T-helper 1 cell treated with Interleukin-12 subunit alpha and Interleukin-12 subunit beta and Interleukin-4 antibody, amounts not matched to agents 30 μg/mL and 1 μg/mL, for 36 hours (primary cell): ENCODE measurements around the gene RANGAP1.

Experiments used
- H3K27ac Mint-ChIP-seq: one replicate; pipeline ENCODE4 v1.8.0; 2021; ENCODE audit warnings: mild to moderate bottlenecking, mixed read lengths
- H3K27me3 Mint-ChIP-seq: one replicate; pipeline ENCODE4 v1.8.0; 2021; ENCODE audit warnings: low read depth, mixed read lengths
- H3K36me3 Mint-ChIP-seq: one replicate; pipeline ENCODE4 v1.8.0; 2021; ENCODE audit warnings: low read depth, mixed read lengths
- H3K4me1 Mint-ChIP-seq: one replicate; pipeline ENCODE4 v1.8.0; 2021; ENCODE audit warnings: low read depth, mixed read lengths
- H3K4me3 Mint-ChIP-seq: one replicate; pipeline ENCODE4 v1.8.0; 2021; ENCODE audit warnings: mild to moderate bottlenecking, moderate library complexity, mixed read lengths
- H3K9me3 Mint-ChIP-seq: one replicate; pipeline ENCODE4 v1.8.0; 2021; ENCODE audit warnings: mixed read lengths

RANGAP1 gene

DNA sequence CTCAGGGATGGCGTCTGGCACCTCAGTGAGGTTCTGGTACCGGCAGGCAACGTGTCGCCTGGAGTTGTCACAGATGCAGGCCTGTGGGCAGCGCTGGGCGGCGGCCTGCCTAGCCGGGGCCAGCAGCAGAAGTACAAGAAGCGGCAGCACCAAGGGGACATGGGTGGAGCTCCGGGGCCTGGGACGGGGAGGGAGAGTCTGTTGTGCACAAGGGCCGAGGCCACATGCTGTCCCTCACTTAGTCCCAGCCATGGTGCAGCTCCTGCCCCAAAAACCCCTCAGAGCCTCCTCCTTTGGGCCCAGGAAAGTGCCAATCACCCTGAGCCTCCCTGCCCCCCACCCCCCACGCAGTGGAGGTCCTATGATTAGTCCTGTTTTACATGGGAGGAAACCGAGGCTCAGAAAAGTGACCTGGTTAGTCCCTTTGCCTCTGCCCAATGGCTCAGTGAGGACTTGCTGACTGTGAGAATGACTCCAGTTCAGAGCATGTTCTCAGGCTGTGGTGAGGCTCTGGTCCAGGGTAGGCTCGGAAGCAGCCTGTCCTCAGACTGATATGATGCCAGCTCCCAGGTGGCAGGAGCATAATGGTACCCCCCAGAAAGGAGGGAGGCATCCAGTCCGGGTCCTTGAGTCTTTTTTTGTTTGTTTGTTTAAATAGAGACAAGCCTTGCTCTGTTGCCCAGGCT lies 46.4 kb downstream of the RANGAP1 start:
- Mint-ChIP-seq H3K36me3 (peaks cover 3% of the 10 kb centered on the region), H3K4me1 (peaks cover 4% of the 10 kb centered on the region), H3K27me3 (peaks cover 4% of the 10 kb centered on the region), H3K4me3 (peak overlapping the region; percentile 60), H3K9me3 (no peaks in the 10 kb centered on the region), H3K27ac (no peak overlapping the region)

DNA sequence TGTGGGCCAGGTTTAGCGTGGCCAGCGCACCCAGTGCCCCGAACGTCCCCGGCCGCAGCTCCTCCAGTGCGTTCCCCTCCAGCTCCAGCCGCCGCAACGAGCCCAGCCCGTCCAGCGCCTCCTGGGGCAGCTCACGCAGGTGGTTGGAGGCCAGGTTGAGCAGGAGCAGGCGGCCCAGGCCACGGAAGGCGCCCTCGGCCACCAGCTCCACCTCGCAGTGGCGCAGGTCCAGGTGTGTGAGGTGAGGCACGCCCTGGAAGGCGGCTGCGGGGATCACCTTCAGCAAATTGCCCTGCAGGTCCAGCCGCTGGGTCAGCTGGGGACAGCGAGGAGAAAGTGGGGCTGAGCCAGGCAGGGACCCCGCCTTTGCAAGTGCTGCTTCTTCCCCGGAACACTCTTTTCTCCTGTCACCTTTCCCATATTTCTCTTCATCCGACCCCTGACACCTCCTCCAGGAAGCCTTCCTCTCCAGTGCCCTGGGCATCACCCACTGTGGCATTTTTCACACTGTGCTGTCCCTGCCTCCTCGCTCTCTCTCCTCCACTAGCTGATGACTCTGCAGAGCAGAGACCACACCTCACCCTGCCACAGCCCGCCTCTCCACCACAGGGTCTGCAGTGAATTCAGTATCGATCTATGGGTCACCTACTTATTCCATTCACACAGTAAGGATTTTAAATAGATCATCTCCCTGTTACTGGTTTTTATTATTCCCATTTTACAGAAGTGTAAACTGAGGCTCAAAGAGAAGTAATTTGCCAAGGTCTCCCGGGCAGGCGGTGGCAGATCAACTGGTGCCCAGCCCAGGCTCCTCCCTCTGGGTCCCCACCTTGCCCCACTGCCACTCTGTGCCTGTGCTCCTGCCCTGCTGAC lies 47.2 kb downstream of the RANGAP1 start:
- H3K27ac Mint-ChIP-seq, result peak overlapping the region; percentile 38
- no peaks in the 10 kb centered on the region for H3K9me3 Mint-ChIP-seq
- H3K27me3 Mint-ChIP-seq, result peaks cover 4% of the 10 kb centered on the region
- peaks cover 3% of the 10 kb centered on the region for H3K36me3 Mint-ChIP-seq
- H3K4me1 Mint-ChIP-seq, result peaks cover 4% of the 10 kb centered on the region
- peak overlapping the region; percentile 60 for H3K4me3 Mint-ChIP-seq

DNA sequence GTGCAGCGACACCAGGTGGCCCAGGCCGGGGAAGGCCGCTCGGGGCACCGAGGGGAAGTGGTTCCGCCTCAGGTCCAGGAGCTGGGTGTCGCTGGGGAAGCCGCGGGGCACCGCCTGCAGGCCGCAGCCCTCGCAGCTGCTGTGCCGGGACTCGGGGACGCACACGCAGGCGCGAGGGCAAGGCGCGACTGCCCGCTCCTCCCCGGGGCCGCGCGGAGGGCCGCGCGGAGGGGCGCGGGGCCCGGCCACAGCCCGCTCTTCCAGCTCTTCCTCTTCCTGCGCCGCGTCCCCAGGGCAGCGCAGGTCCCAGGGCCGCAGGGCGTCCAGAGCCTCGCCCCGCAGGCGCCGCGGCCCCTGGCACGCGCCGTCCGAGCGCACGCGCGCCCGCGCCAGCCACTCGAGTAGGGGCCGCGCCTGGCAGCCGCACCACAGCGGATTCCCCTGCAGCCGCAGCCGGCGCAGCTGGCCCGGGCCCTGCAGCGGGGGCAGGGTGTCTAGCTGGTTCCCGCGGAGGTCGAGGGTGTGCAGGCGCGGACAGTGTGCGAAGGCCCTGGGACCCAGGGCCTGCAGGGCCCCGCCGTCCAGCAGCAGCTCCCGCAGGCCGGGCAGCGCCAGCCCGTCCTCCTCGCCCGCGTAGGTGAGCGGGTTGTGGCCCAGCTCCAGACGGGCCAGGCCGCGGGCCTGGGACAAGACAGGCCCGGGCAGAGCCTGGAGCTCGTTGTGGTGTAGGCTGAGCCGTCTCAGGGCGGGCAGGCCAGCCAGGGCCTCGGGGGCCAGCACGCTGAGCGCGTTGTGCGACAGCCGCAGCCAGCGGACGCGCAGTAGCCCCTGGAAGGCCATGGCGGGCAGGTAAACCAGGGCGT lies 48.0 kb downstream of the RANGAP1 start:
- H3K9me3 Mint-ChIP-seq, result no peaks in the 10 kb centered on the region
- no peak overlapping the region for H3K27ac Mint-ChIP-seq
- peaks cover 3% of the 10 kb centered on the region for H3K36me3 Mint-ChIP-seq
- peaks cover 4% of the 10 kb centered on the region for H3K27me3 Mint-ChIP-seq
- no peak overlapping the region for H3K4me3 Mint-ChIP-seq
- peaks cover 4% of the 10 kb centered on the region for H3K4me1 Mint-ChIP-seq

DNA sequence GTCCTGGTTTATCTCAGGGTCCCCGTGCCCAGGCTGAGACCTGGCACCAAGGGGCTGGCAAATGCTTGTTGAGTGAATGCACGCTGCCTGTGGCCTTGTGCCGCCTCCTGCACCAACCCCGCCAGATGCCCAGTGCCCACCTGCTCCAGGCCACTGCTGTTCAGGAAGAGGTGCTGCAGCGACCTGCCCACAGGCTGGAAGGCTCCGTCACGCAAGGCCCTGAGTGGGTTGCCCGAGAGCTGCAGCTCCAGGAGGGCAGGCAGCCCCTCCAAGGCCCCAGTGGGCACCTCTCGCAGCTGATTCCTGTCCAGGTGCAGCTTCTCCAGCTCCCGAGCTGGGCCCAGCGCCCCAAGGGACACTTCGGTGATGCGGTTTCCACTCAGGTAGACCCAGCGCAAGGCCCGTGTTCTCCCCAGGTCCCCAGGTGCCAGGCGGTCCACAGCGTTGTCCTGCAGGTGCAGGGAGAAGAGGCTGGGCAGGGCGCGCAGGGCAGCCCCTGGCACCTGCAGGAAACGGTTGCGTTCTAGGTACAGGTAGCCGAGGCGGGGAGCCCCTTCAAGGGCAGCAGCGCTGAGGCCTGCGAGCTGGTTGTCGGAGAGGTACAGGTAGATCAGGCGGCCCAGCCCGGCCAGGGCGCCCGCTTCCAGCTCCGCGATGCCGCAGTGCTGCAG lies 48.8 kb downstream of the RANGAP1 start:
- peak overlapping the region; percentile 69 for H3K4me3 Mint-ChIP-seq
- peaks cover 3% of the 10 kb centered on the region for H3K36me3 Mint-ChIP-seq
- peaks cover 4% of the 10 kb centered on the region for H3K4me1 Mint-ChIP-seq
- no peaks in the 10 kb centered on the region for H3K9me3 Mint-ChIP-seq
- H3K27me3 Mint-ChIP-seq, result peaks cover 4% of the 10 kb centered on the region
- H3K27ac Mint-ChIP-seq, result no peak overlapping the region

DNA sequence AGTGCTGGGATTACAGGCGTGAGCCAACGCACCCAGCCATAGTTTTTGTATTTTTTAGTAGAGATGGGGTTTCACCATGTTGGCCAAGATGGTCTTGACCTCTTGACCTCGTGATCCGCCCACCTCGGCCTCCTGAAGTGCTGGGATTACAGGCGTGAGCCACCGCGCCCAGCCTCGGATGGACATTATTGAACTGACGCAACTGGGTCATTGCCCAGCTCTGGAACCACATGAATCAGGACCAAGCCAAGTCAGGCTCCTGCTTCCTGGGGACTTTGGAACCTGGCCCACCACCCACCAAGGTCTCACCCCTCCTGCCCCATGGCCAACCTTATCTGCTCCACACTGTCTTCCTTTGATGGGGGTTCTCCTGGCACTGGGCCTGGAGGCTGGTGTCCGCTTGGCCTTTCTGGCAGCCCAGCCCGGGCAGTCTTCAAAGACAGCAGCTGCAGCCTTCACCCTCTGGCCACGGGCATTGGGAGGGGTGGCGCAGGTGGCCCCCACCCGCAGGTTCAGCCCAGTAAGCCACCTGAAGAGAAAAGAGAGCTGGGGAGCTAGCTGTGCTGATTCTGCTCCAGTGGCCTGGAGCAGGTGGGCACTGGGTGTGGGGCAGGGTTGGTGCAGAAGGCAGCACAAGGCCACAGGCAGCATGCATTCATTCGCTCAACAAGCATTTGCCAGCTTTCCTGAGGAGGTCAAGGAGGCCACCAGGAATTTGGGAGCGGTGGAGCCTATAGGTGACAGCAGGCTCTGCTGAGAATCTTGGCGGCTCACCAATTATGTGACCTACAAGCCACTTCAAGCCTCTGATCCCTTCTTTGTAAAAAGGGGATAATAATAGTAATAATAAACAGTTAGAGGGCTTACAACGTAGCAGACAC lies 50.9 kb downstream of the RANGAP1 start:
- Mint-ChIP-seq H3K27ac (no peak overlapping the region), H3K4me3 (no peak overlapping the region), H3K4me1 (peaks cover 4% of the 10 kb centered on the region), H3K36me3 (peaks cover 5% of the 10 kb centered on the region), H3K27me3 (peaks cover 4% of the 10 kb centered on the region), H3K9me3 (no peaks in the 10 kb centered on the region)

DNA sequence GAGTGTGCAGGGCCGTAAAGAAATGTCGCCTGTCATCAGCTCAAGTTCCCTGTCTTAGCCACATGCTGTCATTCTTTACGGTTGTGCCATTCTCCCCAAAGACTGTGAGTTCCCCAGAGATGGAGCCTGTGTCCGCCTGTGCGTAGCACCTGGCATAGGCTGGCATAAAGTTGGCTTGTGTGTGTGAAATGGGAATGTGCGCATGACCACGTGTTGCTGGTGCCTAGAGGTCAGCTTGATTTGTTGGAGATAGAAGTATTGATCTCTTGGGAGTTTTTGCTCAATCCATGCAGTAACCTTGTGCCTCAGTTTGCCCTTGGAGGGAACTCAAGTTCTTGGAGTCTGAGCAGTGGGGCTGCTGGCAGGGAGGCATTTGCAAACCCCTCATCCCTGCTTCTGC lies 54.6 kb downstream of the RANGAP1 start:
- H3K9me3 Mint-ChIP-seq, result no peaks in the 10 kb centered on the region
- no peaks in the 10 kb centered on the region for H3K27me3 Mint-ChIP-seq
- H3K4me3 Mint-ChIP-seq, result no peak overlapping the region
- H3K4me1 Mint-ChIP-seq, result no peaks in the 10 kb centered on the region
- H3K36me3 Mint-ChIP-seq, result peaks cover 6% of the 10 kb centered on the region
- no peak overlapping the region for H3K27ac Mint-ChIP-seq

DNA sequence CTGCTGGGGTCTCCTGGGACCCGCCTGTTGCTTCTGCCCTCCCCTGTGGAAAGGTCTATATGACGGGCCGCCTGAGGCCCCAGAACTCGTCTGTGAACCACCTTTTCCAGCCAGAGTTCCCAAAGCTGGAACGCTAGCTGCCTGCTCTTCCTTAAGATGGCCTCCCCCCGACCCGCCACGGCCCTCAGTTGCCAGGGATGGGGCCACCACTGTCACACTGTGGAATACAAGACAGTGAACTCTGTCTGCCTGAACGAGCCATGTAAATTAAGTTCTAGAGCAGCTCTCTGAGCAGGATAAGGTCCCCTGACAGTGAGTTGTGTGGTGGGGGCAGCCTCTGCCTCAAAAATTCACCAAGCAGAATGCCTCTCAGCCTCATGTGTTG lies 55.6 kb downstream of the RANGAP1 start:
- Mint-ChIP-seq H3K9me3 (no peaks in the 10 kb centered on the region), H3K27me3 (no peaks in the 10 kb centered on the region), H3K4me3 (no peak overlapping the region), H3K27ac (no peak overlapping the region), H3K36me3 (peaks cover 10% of the 10 kb centered on the region), H3K4me1 (no peaks in the 10 kb centered on the region)

DNA sequence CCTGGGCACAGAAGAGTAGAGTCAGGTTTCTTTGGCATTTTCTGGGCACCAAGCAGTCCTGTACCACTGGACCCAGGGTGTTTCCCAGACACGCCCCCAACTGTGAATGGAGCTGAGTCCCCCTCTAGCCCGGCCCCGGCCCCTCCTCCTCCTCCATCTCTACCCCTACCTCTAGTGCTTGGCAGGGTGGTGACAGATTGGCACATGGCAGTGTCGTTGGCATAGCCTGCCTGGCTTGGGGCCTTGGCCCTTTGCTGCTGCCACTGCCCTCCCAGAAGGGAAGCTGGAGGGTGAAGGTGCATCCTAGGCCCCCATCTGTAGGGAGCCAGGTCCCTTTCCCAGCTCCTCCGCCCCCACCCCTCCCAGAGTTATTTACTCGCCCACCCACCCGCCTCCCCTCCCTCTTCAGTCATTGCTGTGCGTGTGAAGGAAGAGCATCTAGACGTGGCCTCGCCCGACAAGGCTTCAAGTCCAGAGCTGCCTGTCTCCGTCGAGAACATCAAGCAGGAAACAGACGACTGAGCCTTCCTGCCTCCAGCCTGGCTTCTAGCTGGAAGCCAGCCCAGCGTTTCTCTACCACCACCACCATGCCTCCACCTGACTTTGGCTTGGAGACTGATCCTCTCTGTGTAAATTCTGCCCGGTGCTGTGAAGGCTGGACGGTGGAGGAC lies 56.1 kb downstream of the RANGAP1 start:
- peaks cover 12% of the 10 kb centered on the region for H3K36me3 Mint-ChIP-seq
- H3K4me3 Mint-ChIP-seq, result no peak overlapping the region
- no peaks in the 10 kb centered on the region for H3K9me3 Mint-ChIP-seq
- no peaks in the 10 kb centered on the region for H3K4me1 Mint-ChIP-seq
- H3K27ac Mint-ChIP-seq, result no peak overlapping the region
- no peaks in the 10 kb centered on the region for H3K27me3 Mint-ChIP-seq

DNA sequence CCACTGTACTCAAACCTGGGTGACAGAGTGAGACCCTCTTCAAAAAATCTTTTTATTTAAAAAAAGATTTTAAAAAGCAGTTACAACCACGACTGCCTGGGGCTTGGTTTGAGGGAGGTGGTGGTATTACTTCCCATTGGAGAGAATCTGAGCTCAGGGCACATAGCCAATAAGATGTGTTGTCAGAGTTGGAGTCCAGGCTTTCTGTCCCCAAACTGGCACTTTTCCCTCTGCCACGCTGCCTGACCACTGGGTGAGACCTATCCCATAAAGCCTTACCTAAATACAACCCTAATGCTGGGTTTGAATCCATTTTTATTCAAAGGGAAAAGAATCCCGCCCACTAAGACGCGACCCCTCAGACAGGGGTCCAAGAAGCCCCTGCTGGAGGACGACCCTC lies 56.8 kb downstream of the RANGAP1 start:
- Mint-ChIP-seq H3K27me3 (no peaks in the 10 kb centered on the region), H3K27ac (no peak overlapping the region), H3K36me3 (peaks cover 12% of the 10 kb centered on the region), H3K4me3 (no peak overlapping the region), H3K9me3 (no peaks in the 10 kb centered on the region), H3K4me1 (no peaks in the 10 kb centered on the region)

DNA sequence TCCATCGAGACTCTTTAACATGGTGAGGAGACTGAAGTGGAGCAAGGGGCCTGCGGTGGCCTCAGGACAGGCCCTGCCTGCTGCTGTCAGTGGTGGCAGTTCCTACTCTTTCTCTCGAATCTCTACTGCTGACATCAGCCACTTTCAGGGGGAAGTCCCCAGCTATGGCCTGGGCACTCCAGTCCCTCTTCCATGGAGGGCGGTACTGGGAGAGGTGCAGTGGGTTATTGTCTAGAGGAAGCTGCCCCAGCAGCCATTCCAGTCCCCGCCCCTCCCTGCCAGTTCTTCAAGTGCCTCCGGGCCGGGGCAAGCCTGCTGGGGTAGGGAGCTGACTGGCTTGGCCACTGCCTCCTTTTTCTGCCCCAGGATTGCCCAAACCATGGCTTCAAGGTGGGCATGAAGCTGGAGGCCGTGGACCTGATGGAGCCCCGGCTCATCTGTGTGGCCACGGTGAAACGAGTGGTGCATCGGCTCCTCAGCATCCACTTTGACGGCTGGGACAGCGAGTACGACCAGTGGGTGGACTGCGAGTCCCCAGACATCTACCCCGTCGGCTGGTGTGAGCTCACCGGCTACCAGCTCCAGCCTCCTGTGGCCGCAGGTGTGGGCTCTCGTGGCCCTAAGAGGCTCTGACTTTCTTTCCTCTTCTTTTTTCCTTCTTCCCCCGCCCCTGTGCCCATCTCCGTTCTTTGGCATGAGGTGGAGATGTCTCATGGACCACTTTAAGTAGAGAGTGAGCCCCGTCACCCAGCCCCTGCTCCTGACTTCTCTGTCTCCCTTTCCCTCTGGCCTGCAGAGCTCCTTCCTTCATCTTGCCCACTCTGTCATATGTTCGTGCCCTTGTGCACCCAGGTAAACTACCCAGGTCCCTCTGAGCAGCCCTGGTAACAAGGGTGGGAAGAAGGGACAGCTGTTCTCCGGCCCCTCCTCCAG lies 59.0 kb downstream of the RANGAP1 start:
- H3K9me3 Mint-ChIP-seq, result no peaks in the 10 kb centered on the region
- no peaks in the 10 kb centered on the region for H3K4me1 Mint-ChIP-seq
- H3K36me3 Mint-ChIP-seq, result peaks cover 14% of the 10 kb centered on the region
- H3K4me3 Mint-ChIP-seq, result no peak overlapping the region
- no peaks in the 10 kb centered on the region for H3K27me3 Mint-ChIP-seq
- H3K27ac Mint-ChIP-seq, result no peak overlapping the region

DNA sequence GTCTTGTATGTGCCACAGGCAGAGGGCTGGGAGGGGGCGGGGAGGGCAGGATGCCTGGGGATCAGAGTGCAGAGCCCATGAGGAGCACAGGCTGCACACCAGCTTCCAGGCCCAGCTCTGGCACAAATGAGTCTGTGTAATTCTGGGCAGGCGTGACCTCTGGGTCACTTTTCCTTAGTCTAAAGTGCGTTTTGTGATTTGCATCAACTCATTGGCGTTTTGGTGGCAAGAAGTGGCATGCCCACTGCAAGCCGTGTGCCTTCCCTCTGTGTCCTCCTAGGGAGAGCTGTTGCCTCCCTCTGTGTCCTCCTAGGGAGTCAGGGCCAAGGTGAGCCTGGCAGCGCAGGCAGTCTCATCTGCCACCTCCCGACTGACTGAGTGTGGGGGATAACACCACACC lies 62.5 kb downstream of the RANGAP1 start:
- H3K36me3 Mint-ChIP-seq, result peaks cover 19% of the 10 kb centered on the region
- H3K27me3 Mint-ChIP-seq, result no peaks in the 10 kb centered on the region
- H3K27ac Mint-ChIP-seq, result no peak overlapping the region
- H3K4me1 Mint-ChIP-seq, result peaks cover 5% of the 10 kb centered on the region
- no peak overlapping the region for H3K4me3 Mint-ChIP-seq
- no peaks in the 10 kb centered on the region for H3K9me3 Mint-ChIP-seq

DNA sequence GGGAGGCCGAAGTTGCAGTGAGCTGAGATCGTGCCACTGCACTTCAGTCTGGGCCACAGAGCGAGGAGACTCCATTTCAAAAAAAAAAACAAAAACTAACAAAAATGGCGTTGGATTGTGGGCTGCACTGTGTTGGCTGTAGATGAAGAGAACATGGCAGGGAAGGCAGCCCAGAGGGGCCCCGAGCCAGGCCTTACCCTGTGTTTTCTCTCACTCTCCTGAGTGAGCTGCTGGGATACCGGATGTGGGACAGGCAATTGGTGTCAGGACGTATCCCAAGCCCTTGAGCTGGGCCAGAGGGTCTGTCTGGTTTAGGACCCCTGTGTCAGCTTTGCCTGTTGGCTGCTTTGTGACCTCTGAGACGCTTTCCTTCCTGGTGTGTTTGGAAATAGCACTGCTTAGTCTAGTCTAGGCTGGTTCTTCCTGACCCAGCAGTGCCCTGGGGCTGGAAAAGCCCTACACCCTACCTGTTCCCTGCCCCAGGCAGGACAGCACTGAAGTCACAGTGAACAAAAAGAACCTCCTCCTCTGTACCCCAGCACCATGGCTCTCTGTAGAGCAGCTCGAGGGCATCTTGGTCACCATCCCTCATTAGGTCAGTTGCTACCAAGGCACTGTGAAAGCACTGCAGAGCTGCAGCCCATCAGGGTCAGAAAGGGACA lies 63.0 kb downstream of the RANGAP1 start:
- peaks cover 6% of the 10 kb centered on the region for H3K4me1 Mint-ChIP-seq
- H3K9me3 Mint-ChIP-seq, result no peaks in the 10 kb centered on the region
- H3K27me3 Mint-ChIP-seq, result no peaks in the 10 kb centered on the region
- no peak overlapping the region for H3K27ac Mint-ChIP-seq
- H3K36me3 Mint-ChIP-seq, result peaks cover 20% of the 10 kb centered on the region
- H3K4me3 Mint-ChIP-seq, result no peak overlapping the region
